HepG2 (cell line): ENCODE results near the gene PNKD. TPM values are rescaled to one million over a fixed set of nuclear protein-coding genes. Genes with fewer than 3 reads are reported as not detected.

ENCODE experiments used
- EP300 ChIP-seq, 3 experiments: sonication (generic) in 1 of 3; formaldehyde crosslinking in 1 of 3; IDR thresholded peaks; 2 replicates each; pipeline versions ENCODE4 v1.5.1 to v1.6.1; 2011 to 2020; ENCODE audit warnings: low read depth in 2 of 3, low read length in 2 of 3, borderline replicate concordance in 1 of 3, improper control_type of control experiment in 1 of 3, mild to moderate bottlenecking in 1 of 3, missing genetic modification reagents in 1 of 3, moderate library complexity in 1 of 3
- GABPA ChIP-seq, 2 experiments: IDR thresholded peaks; 2 replicates each; pipeline ENCODE4 v1.6.1; 2011 to 2016; ENCODE audit warnings: low read depth in 2 of 2, low read length in 1 of 2, missing biosample characterization in 1 of 2, missing genetic modification characterization in 1 of 2
- KAT7 ChIP-seq: IDR thresholded peaks from 2 replicates; pipeline ENCODE4 v1.6.1; 2018; ENCODE audit warnings: borderline replicate concordance, missing compliant biosample characterization
- MIER2 ChIP-seq: IDR thresholded peaks from 2 replicates; pipeline ENCODE4 v1.6.1; 2016; ENCODE audit warnings: missing biosample characterization, missing genetic modification reagents
- PTBP1 ChIP-seq: fragments of 200-400 bp; formaldehyde crosslinking; IDR thresholded peaks from 2 replicates; pipeline ENCODE4 v1.6.1; 2018; ENCODE audit warnings: low read length, low read depth; ENCODE audit not compliant: poor library complexity, severe bottlenecking
- TBL1XR1 ChIP-seq: fragments of 150-350 bp; IDR thresholded peaks from 2 replicates; pipeline ENCODE4 v1.6.1; 2014; ENCODE audit warnings: borderline replicate concordance, low read length; ENCODE audit not compliant: partially characterized antibody
- U2AF2 ChIP-seq: fragments of 200-400 bp; formaldehyde crosslinking; IDR thresholded peaks from 2 replicates; pipeline ENCODE4 v1.6.1; 2017; ENCODE audit warnings: low read depth, mild to moderate bottlenecking, low read length
- ZBTB3 ChIP-seq: sonication (generic); formaldehyde crosslinking; IDR thresholded peaks from 2 replicates; pipeline ENCODE4 v1.4.0; 2020; ENCODE audit warnings: low read depth, mild to moderate bottlenecking, moderate library complexity, missing genetic modification reagents, borderline replicate concordance
- ZIK1 ChIP-seq: sonication (generic); formaldehyde crosslinking; IDR thresholded peaks from 2 replicates; pipeline ENCODE4 v1.5.0; 2020; ENCODE audit warnings: mild to moderate bottlenecking, low read depth, missing genetic modification reagents, borderline replicate concordance
- ZNF180 ChIP-seq: sonication (generic); formaldehyde crosslinking; IDR thresholded peaks from 2 replicates; pipeline ENCODE4 v1.4.0; 2020; ENCODE audit warnings: low read depth, missing genetic modification reagents, borderline replicate concordance
- ZNF207 ChIP-seq: fragments of 450-650 bp; IDR thresholded peaks from 2 replicates; pipeline ENCODE4 v1.6.1; 2016; ENCODE audit warnings: antibody characterized with exemption, borderline replicate concordance
- ZNF354B ChIP-seq: sonication (generic); formaldehyde crosslinking; IDR thresholded peaks from 2 replicates; pipeline ENCODE4 v1.8.0; 2022; ENCODE audit warnings: mild to moderate bottlenecking, missing genetic modification reagents
- ZSCAN12 ChIP-seq: sonication (generic); formaldehyde crosslinking; IDR thresholded peaks from 2 replicates; pipeline ENCODE4 v1.9.0; 2021; ENCODE audit warnings: mild to moderate bottlenecking, missing genetic modification reagents
- polyA plus RNA-seq, 8 experiments: library from polyadenylated mRNA; depleted of rRNA in 3 of 8; stranded (reverse) in 7 of 8; unstranded in 1 of 8; fragments of >200 nt; fragmentation: Illumina TruSeq in 4 of 8; extraction: Trizol in 4 of 8; gene quantifications; 2 replicates each; pipeline versions ENCODE4 v1.2.1 to v1.2.3, GENCODE V29; 2011 to 2016; ENCODE audit warnings: low read depth in 4 of 8, missing spikeins in 1 of 8, mixed read lengths in 1 of 8; ENCODE audit not compliant: insufficient read depth in 1 of 8
- total RNA-seq, 5 experiments: library from RNA; depleted of rRNA; stranded (reverse); fragments of >200 nt; fragmentation: Illumina TruSeq; extraction: Trizol; gene quantifications; 2 replicates each; pipeline ENCODE4 v1.2.3, GENCODE V29; 2016; ENCODE audit warnings: low read depth in 1 of 5
- TF ChIP-seq, protein P1 (sequence below): sonication (generic); formaldehyde crosslinking; IDR thresholded peaks from 2 replicates; pipeline ENCODE4 v1.5.0; 2020; ENCODE audit warnings: mild to moderate bottlenecking, missing genetic modification reagents
- TF ChIP-seq, protein P2 (sequence below): sonication (generic); formaldehyde crosslinking; conservative IDR thresholded peaks from 2 replicates; pipeline ENCODE4 v1.8.0; 2022; ENCODE audit warnings: missing genetic modification reagents
- TF ChIP-seq, protein P3 (sequence below): sonication (generic); formaldehyde crosslinking; IDR thresholded peaks from 2 replicates; pipeline ENCODE4 v1.5.0; 2020; ENCODE audit warnings: missing genetic modification reagents, mild to moderate bottlenecking, borderline replicate concordance
- TF ChIP-seq, protein P4 (sequence below): sonication (generic); formaldehyde crosslinking; IDR thresholded peaks from 2 replicates; pipeline ENCODE4 v1.4.0; 2020; ENCODE audit warnings: missing genetic modification reagents, mild to moderate bottlenecking, borderline replicate concordance
- TF ChIP-seq, protein P5 (sequence below): sonication (generic); formaldehyde crosslinking; IDR thresholded peaks from 2 replicates; pipeline ENCODE4 v1.8.1; 2023; ENCODE audit warnings: mild to moderate bottlenecking, missing genetic modification reagents

Gene PNKD
- total and polyA plus RNA-seq, 2 of the 13 experiments (the other 11 are each of a cell fraction or from before 2014, with no cell fraction given) = 55.9 to 80.4 TPM

DNA sequence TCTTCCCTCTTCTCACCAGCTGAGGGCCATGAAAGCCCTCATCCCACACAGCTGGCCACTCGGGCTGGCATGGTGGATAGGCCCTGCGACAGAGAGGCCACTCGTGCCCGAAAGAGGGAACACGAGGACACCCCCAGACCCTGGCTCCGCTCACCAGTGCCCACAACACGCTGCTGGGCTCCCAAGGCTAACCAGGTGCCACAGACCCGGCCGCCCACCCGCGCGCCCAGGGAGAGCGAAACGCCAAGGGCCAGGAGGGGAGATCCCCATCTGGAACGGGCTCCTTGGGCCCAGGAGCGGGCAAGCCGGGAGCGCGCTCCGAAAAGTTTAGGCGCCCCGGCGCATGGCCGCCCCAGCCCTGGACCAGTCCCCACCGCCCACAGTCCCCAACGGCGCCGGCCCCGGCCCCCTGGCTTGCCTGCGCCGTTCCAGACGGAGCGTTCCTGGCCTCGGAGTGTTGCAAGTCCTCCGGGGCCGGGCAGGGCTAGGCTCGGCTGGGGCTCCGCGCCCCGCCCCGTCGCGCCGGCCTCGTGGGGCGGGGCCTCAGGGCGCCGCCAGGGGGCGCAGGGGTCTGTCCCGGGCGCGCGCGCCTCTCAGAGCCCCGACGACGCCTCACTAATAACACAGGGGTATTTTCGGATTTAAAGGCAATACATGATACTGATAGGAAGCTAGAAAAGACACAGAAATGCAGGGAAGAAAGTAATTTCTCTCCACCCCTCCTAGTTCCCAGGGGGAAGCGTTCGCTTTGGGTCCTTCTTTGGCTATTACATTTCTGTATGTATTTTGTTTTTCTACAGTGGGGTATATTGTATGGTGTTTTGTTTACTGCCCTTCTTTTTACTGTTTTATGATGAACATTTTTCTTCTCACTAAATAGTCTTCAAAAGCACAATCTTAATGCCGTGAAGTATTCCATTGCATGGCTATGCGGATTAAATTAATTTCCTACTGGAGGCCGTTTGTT lies 22.0 kb downstream of the PNKD start, which contains the start of gene TMBIM1 (continued):
- TF ChIP-seq PTBP1 = no peak
- TF ChIP-seq, protein P1, sequence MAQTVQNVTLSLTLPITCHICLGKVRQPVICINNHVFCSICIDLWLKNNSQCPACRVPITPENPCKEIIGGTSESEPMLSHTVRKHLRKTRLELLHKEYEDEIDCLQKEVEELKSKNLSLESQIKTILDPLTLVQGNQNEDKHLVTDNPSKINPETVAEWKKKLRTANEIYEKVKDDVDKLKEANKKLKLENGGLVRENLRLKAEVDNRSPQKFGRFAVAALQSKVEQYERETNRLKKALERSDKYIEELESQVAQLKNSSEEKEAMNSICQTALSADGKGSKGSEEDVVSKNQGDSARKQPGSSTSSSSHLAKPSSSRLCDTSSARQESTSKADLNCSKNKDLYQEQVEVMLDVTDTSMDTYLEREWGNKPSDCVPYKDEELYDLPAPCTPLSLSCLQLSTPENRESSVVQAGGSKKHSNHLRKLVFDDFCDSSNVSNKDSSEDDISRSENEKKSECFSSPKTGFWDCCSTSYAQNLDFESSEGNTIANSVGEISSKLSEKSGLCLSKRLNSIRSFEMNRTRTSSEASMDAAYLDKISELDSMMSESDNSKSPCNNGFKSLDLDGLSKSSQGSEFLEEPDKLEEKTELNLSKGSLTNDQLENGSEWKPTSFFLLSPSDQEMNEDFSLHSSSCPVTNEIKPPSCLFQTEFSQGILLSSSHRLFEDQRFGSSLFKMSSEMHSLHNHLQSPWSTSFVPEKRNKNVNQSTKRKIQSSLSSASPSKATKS = no peak
- TF ChIP-seq, protein P2, sequence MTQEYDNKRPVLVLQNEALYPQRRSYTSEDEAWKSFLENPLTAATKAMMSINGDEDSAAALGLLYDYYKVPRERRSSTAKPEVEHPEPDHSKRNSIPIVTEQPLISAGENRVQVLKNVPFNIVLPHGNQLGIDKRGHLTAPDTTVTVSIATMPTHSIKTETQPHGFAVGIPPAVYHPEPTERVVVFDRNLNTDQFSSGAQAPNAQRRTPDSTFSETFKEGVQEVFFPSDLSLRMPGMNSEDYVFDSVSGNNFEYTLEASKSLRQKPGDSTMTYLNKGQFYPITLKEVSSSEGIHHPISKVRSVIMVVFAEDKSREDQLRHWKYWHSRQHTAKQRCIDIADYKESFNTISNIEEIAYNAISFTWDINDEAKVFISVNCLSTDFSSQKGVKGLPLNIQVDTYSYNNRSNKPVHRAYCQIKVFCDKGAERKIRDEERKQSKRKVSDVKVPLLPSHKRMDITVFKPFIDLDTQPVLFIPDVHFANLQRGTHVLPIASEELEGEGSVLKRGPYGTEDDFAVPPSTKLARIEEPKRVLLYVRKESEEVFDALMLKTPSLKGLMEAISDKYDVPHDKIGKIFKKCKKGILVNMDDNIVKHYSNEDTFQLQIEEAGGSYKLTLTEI (CRISPR knock-in tag) = no peak
- no peak for TF ChIP-seq ZNF354B
- no peak for TF ChIP-seq ZNF180 (CRISPR knock-in tag)
- TF ChIP-seq U2AF2 = no peak
- no peak for TF ChIP-seq ZBTB3
- TF ChIP-seq, protein P3, sequence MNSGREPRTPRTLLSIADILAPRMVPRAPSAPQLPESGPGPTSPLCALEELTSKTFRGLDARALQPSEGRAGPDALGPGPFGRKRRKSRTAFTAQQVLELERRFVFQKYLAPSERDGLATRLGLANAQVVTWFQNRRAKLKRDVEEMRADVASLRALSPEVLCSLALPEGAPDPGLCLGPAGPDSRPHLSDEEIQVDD = peak; percentile 75; the same call in 1 of the 2 replicates
- TF ChIP-seq KAT7 = no peak; the same call in 1 of the 2 replicates
- TF ChIP-seq ZIK1 = peak; percentile 87
- TF ChIP-seq EP300 (IDR thresholded peaks at IDR 0.05; ENCODE audit: low read depth in 2 of 2, low read length in 2 of 2) = peak; percentile 38 to 73; a peak in 3 of 4 replicates
- TF ChIP-seq EP300 (CRISPR knock-in tag; IDR thresholded peaks at IDR 0.05; ENCODE audit: borderline replicate concordance) = no peak
- TF ChIP-seq, protein P4, sequence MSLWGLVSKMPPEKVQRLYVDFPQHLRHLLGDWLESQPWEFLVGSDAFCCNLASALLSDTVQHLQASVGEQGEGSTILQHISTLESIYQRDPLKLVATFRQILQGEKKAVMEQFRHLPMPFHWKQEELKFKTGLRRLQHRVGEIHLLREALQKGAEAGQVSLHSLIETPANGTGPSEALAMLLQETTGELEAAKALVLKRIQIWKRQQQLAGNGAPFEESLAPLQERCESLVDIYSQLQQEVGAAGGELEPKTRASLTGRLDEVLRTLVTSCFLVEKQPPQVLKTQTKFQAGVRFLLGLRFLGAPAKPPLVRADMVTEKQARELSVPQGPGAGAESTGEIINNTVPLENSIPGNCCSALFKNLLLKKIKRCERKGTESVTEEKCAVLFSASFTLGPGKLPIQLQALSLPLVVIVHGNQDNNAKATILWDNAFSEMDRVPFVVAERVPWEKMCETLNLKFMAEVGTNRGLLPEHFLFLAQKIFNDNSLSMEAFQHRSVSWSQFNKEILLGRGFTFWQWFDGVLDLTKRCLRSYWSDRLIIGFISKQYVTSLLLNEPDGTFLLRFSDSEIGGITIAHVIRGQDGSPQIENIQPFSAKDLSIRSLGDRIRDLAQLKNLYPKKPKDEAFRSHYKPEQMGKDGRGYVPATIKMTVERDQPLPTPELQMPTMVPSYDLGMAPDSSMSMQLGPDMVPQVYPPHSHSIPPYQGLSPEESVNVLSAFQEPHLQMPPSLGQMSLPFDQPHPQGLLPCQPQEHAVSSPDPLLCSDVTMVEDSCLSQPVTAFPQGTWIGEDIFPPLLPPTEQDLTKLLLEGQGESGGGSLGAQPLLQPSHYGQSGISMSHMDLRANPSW (CRISPR knock-in tag) = no peak
- TF ChIP-seq MIER2 (CRISPR knock-in tag) = no peak
- TF ChIP-seq, protein P5, sequence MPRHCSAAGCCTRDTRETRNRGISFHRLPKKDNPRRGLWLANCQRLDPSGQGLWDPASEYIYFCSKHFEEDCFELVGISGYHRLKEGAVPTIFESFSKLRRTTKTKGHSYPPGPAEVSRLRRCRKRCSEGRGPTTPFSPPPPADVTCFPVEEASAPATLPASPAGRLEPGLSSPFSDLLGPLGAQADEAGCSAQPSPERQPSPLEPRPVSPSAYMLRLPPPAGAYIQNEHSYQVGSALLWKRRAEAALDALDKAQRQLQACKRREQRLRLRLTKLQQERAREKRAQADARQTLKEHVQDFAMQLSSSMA (CRISPR knock-in tag) = no peak
- TF ChIP-seq GABPA (IDR thresholded peaks at IDR 0.05; ENCODE audit: low read depth, low read length) = no peak
- TF ChIP-seq GABPA (CRISPR knock-in tag; IDR thresholded peaks at IDR 0.05; ENCODE audit: low read depth) = no peak
- no peak for TF ChIP-seq TBL1XR1
- peak; percentile 93 for TF ChIP-seq ZSCAN12 (CRISPR knock-in tag)
- TF ChIP-seq ZNF207 = no peak
